ENCODE data around the gene TRAPPC2.

TRAPPC2 gene

DNA sequence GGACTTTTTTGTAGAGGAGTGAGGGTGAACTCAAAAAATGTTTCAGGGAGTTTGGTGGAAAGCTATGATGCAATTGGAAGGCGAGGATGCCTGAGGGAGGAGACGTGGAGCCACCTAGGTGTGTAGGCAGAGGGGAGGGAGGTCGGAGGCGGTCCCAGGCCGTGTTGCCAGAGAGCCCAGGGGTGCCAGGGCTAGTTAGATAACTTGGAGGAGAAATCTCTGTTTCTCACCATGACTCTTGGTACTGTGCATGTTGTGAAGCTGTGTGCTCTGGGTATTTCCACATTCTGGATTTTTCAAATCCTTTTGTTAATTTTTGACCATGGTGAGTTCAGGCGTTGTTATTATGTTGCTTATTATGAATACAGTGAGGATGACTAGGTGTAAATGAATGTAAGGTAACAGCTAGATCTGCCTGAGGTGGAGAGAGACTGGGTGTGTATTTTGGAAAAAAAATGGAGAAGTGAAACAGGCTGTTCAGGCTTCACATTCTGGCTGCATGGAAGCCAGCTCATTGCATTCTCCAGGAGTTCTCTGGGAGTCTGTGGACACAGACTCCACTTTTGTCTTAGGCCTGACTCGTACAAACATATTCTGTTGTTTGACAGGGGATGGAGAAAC is 41.0 kb downstream of the TRAPPC2 start:
- DNase-seq (ENCODE audit: low read depth): no peak
- no peak overlapping the region for H3K4me3 ChIP-seq (ENCODE audit: low read length)
- TF ChIP-seq CTCF (conservative IDR thresholded peaks at IDR 0.05; ENCODE audit: low read depth, low read length): no peak

DNA sequence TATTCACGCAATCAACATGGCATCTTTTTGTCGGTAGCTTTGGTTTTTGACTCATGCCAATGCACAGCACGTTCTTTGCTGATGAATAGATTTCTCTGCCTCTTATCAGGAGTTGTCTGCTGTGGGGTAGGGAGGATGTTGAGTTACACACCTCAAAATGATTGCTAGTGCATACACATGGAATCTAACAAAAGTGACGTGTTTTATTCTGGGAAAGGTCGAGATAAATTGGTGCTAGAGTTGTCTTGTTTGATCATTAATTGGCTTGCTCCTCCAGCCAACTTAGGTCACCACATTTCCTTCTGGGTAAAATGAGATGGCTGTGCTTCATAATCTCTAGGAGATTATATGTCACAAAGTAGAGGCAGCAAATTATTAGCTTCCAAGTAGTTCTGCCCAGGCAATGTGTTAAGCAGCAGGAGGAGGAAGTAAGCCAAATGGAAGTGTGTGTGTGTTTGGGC is 41.6 kb downstream of the TRAPPC2 start:
- no peak overlapping the region for H3K4me3 ChIP-seq (ENCODE audit: low read length)
- no peak for TF ChIP-seq CTCF (conservative IDR thresholded peaks at IDR 0.05; ENCODE audit: low read depth, low read length)
- DNase-seq (ENCODE audit: low read depth): no peak

- DNase-seq (ENCODE audit: low read depth): no peak
- no peak overlapping the region for H3K4me3 ChIP-seq (ENCODE audit: low read length)
- no peak for TF ChIP-seq CTCF (conservative IDR thresholded peaks at IDR 0.05; ENCODE audit: low read depth, low read length)
These were observed 42.5 kb downstream of the TRAPPC2 start for GRCh38 chrX:13691841-13692371.

DNA sequence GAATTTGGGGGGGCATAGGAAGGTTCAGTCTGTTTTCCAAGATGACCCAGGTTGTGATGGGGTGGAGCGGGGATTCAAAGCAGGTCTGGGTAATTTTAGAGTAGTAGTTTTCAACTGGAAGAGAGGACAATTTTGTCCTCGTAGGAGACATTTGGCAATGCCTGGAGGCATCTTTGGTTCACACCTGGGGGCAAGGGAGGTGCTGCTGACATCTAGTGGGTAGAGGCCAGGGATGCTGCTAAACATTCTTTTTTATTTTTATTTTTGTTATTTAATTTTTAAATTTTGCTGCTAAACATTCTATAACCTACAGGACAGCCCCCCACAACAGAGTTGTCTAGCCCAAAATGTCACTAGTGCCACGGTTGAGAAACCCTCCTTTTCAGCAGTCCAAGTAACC is 43.6 kb downstream of the TRAPPC2 start:
- H3K4me3 ChIP-seq (ENCODE audit: low read length): peak overlapping the region; percentile 95
- no peak for DNase-seq (ENCODE audit: low read depth)
- TF ChIP-seq CTCF (conservative IDR thresholded peaks at IDR 0.05; ENCODE audit: low read depth, low read length): peak; percentile 26

GRCh38 chrX:13689741-13690211 is 44.6 kb downstream of the TRAPPC2 start:
- peak overlapping the region; percentile 95 for H3K4me3 ChIP-seq (ENCODE audit: low read length)
- no peak for DNase-seq (ENCODE audit: low read depth)
- TF ChIP-seq CTCF (conservative IDR thresholded peaks at IDR 0.05; ENCODE audit: low read depth, low read length): no peak

DNA sequence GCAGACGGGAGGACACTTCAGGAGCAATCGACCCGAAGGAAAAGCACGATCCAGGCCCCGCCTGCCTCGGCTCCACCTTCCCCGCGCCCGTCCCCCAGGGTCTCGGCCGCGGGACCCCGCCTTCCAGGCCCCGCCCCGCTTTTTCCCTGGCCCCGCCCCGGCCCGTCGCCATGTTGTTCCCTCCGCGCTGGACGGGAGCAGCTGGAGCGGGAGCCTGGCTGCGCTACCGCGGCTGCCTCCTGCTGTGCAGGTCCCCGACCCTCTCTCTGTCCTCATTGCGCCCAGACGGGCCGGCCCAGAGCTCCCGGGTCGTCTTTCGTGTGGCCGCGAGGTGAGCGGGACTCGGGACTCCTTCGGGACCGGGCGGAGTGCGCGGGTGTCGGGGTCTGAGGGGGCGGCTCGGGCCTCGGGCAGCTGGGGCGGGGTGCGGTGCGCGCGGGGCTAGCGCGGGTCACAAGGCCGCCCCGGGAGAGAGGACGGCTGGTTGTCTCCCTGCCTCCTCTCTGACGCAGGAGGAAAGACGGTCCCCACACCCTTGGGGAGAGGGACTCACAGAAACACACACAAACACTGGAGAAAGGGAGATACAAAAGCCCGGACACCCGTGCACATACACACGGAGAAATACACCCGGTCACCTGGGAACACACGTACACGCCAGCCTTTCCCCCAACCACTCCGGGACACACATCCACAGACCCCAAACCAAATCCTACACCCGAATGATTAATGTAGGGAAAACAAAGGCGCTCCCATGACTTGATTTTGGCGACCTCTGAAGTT is 45.3 kb downstream of the TRAPPC2 start, which contains the start of gene RAB9A:
TSS of gene RAB9A (plus strand) at position 171 of the 783 bp plus-strand sequence. CDS start 19,619 bp downstream, outside the sequence.
- DNase-seq (ENCODE audit: low read depth): no peak
- TF ChIP-seq CTCF (conservative IDR thresholded peaks at IDR 0.05; ENCODE audit: low read depth, low read length): no peak
- H3K4me3 ChIP-seq (ENCODE audit: low read length): peak within 1 kb of the TSS; percentile 95

Data from retinal pigment epithelial cell (primary cell).